HCT116 (cell line): ENCODE results near the gene CAND2. TPM values are rescaled to one million over a fixed set of nuclear protein-coding genes. Genes with fewer than 3 reads are reported as not detected.

Experiments
- ATAC-seq: fragments of 200-7000 bp; cut with Tn5 transposase; 2 replicates; pipeline ENCODE4 v1.9.1; 2020; ENCODE audit warnings: mild to moderate bottlenecking, moderate library complexity
- Bru-seq: library from RNA; stranded (reverse); fragments of 400-500 nt; gene quantifications from one replicate; lab custom pipeline; 2021; lab: Mats Ljungman, UMichigan
- BruChase-seq, 2 experiments: library from RNA; stranded (reverse); fragments of 400-500 nt; gene quantifications; one replicate each; lab custom pipeline; 2021; lab: Mats Ljungman, UMichigan
- BruUV-seq: library from RNA; stranded (reverse); fragments of 400-500 nt; replicated peaks from 2 replicates; lab custom pipeline; 2021; lab: Mats Ljungman, UMichigan
- CTCF ChIA-PET: fragments of 300-600 bp; sonication (Branson Sonifier 250); formaldehyde crosslinking; loops from one replicate; lab custom pipeline; 2021; ENCODE audit warnings: antibody characterized with exemption; lab: Charles Lee
- POLR2A ChIA-PET: fragments of 300-600, 350-600 bp; sonication (Branson Sonifier 250); formaldehyde crosslinking; loops from one replicate; lab custom pipeline; 2021; ENCODE audit warnings: antibody characterized with exemption; lab: Charles Lee
- RAD21 ChIA-PET, 2 experiments: fragments of 300-600 bp; sonication (Branson Sonifier 250); formaldehyde crosslinking; loops; one replicate each; lab custom pipeline; 2023; ENCODE audit warnings: low total read pairs in 2 of 2; ENCODE audit not compliant: uncharacterized antibody in 2 of 2, unreplicated experiment in 2 of 2, low non-redundant PET in 1 of 2; lab: Charles Lee
- DNase-seq: peaks from one replicate; pipeline ENCODE4 v3.0.0-alpha.2; 2010; ENCODE audit warnings: low read depth, low spot score
- H2AFZ ChIP-seq: fragments of 200-600 bp; shearing (Covaris generic), sonication (generic); 2 replicates; pipeline ENCODE4 v1.6.1; 2017; ENCODE audit warnings: low read depth, mixed run types, mixed read lengths, antibody characterized with exemption, low read length; ENCODE audit not compliant: poor library complexity, severe bottlenecking
- H3K27ac ChIP-seq: 2 replicates; pipeline ENCODE4 v1.5.1; 2012; ENCODE audit warnings: low read depth, low read length
- H3K27me3 ChIP-seq: fragments of 200-600 bp; sonication (generic); 2 replicates; pipeline ENCODE4 v1.6.1; 2016; ENCODE audit warnings: mixed run types, low read length, mixed read lengths; ENCODE audit not compliant: insufficient read depth
- H3K36me3 ChIP-seq, 2 experiments: fragments of 200-500 bp in 1 of 2; fragments of 200-600 bp in 1 of 2; sonication (Bioruptor generic) in 1 of 2; sonication (generic) in 1 of 2; 2 replicates each; pipeline versions ENCODE4 v1.5.1 to v1.6.1; 2014 to 2016; ENCODE audit warnings: low read length in 2 of 2, inconsistent platforms in 1 of 2, mixed read lengths in 1 of 2, mixed run types in 1 of 2; ENCODE audit not compliant: insufficient read depth in 2 of 2, control insufficient read depth in 1 of 2
- H3K4me1 ChIP-seq, 2 experiments: fragments of 200-600 bp in 1 of 2; sonication (generic) in 1 of 2; 2 replicates each; pipeline versions ENCODE4 v1.5.1 to v1.6.1; 2012 to 2017; ENCODE audit warnings: low read length in 2 of 2, inconsistent platforms in 1 of 2, mild to moderate bottlenecking in 1 of 2, mixed read lengths in 1 of 2, mixed run types in 1 of 2, moderate library complexity in 1 of 2; ENCODE audit not compliant: insufficient read depth in 2 of 2, control insufficient read depth in 1 of 2
- H3K4me2 ChIP-seq: fragments of 200-600 bp; sonication (generic); 2 replicates; pipeline ENCODE4 v1.6.1; 2017; ENCODE audit warnings: mixed run types, low read length, mixed read lengths
- H3K4me3 ChIP-seq, 2 experiments: fragments of 200-600 bp in 1 of 2; sonication (generic) in 1 of 2; replicated peaks in 1 of 2; 2 replicates each; pipeline ENCODE4 v1.5.1; 2011 to 2016; ENCODE audit warnings: low read length in 2 of 2, control low read depth in 1 of 2, low read depth in 1 of 2, mild to moderate bottlenecking in 1 of 2, mixed read lengths in 1 of 2, mixed run types in 1 of 2
- H3K79me2 ChIP-seq: fragments of 200-600 bp; sonication (generic); 2 replicates; pipeline ENCODE4 v1.6.1; 2017; ENCODE audit warnings: mild to moderate bottlenecking, mixed run types, low read length, moderate library complexity, mixed read lengths; ENCODE audit not compliant: insufficient read depth
- H3K9ac ChIP-seq: fragments of 200-600 bp; sonication (generic); 2 replicates; pipeline ENCODE4 v1.6.1; 2016; ENCODE audit warnings: low read length, mixed read lengths
- H3K9me2 ChIP-seq: fragments of 200-600 bp; sonication (generic), shearing (Covaris generic); 2 replicates; pipeline ENCODE4 v1.6.1; 2017; ENCODE audit warnings: mixed run types, mild to moderate bottlenecking, moderate library complexity; ENCODE audit not compliant: insufficient read depth
- H3K9me3 ChIP-seq, 2 experiments: fragments of 200-500 bp in 1 of 2; fragments of 200-600 bp in 1 of 2; sonication (Bioruptor generic) in 1 of 2; sonication (generic) in 1 of 2; 2 replicates each; pipeline ENCODE4 v1.6.1; 2014 to 2017; ENCODE audit warnings: low read length in 2 of 2, mixed read lengths in 2 of 2, inconsistent platforms in 1 of 2, low read depth in 1 of 2, mild to moderate bottlenecking in 1 of 2, mixed run types in 1 of 2, moderate library complexity in 1 of 2; ENCODE audit not compliant: control insufficient read depth in 1 of 2, insufficient read depth in 1 of 2
- H4K20me1 ChIP-seq: fragments of 200-600 bp; sonication (generic), shearing (Covaris generic); 2 replicates; pipeline ENCODE4 v1.6.1; 2017; ENCODE audit warnings: mixed run types, mild to moderate bottlenecking, moderate library complexity; ENCODE audit not compliant: insufficient read depth
- ATF3 ChIP-seq: IDR thresholded peaks from 2 replicates; pipeline ENCODE4 v1.6.1; 2012
- CBX3 ChIP-seq: IDR thresholded peaks from 2 replicates; pipeline ENCODE4 v1.6.1; 2012; ENCODE audit warnings: low read depth
- EGR1 ChIP-seq: IDR thresholded peaks from 2 replicates; pipeline ENCODE4 v1.6.1; 2012; ENCODE audit warnings: low read depth
- ELF1 ChIP-seq: IDR thresholded peaks from 2 replicates; pipeline ENCODE4 v1.6.1; 2012; ENCODE audit warnings: low read depth, borderline replicate concordance
- EZH2 ChIP-seq: fragments of 200-600 bp; sonication (generic); IDR thresholded peaks from 2 replicates; pipeline ENCODE4 v1.6.1; 2017; ENCODE audit warnings: antibody characterized with exemption, mixed run types
- EZH2phosphoT487 ChIP-seq: fragments of 200-600 bp; IDR thresholded peaks from 2 replicates; pipeline ENCODE4 v1.6.1; 2018; ENCODE audit warnings: antibody characterized with exemption, borderline replicate concordance
- JUND ChIP-seq: IDR thresholded peaks from 2 replicates; pipeline ENCODE4 v1.6.1; 2012
- MAX ChIP-seq: IDR thresholded peaks from 2 replicates; pipeline ENCODE4 v1.6.1; 2012
- POLR2A ChIP-seq: IDR thresholded peaks from 2 replicates; pipeline ENCODE4 v1.7.0; 2011; ENCODE audit warnings: borderline replicate concordance; ENCODE audit not compliant: insufficient read depth, insufficient read length; ENCODE audit errors: extremely low read depth
- REST ChIP-seq: IDR thresholded peaks from 2 replicates; pipeline ENCODE4 v1.6.1; 2012; ENCODE audit warnings: low read depth
- SP1 ChIP-seq: IDR thresholded peaks from 2 replicates; pipeline ENCODE4 v1.6.1; 2012; ENCODE audit warnings: low read depth
- TCF7L2 ChIP-seq: IDR thresholded peaks from 2 replicates; pipeline ENCODE4 v1.7.0; 2011; ENCODE audit warnings: borderline replicate concordance, inconsistent platforms; ENCODE audit not compliant: insufficient read depth, insufficient read length; ENCODE audit errors: extremely low read depth
- YY1 ChIP-seq: IDR thresholded peaks from 2 replicates; pipeline ENCODE4 v1.6.1; 2011; ENCODE audit warnings: low read length, low read depth, moderate library complexity, mild to moderate bottlenecking; ENCODE audit not compliant: insufficient replicate concordance; ENCODE audit errors: extremely low read depth
- intact Hi-C: fragments of 100-400 bp; cut with micrococcal nuclease; formaldehyde crosslinking; loops from 2 replicates; pipeline ENCODE4 v1.10.0; 2022
- long read RNA-seq: library from polyadenylated mRNA; unstranded; transcript quantifications from one replicate; pipeline ENCODE4 v2.0.0, GENCODE V29; 2021; ENCODE audit not compliant: unreplicated experiment
- polyA plus RNA-seq: library from polyadenylated mRNA; unstranded; fragments of >200 nt; gene quantifications from 2 replicates; pipeline ENCODE4 v1.2.1, GENCODE V29; 2012; ENCODE audit warnings: missing spikeins
- total RNA-seq: library from RNA; stranded (reverse); gene quantifications from one replicate; pipeline ENCODE4 v1.2.1, GENCODE V29; 2021; ENCODE audit not compliant: unreplicated experiment
- TF ChIP-seq, protein P1 (sequence below), 3 experiments: fragments of 200-600 bp in 1 of 3; sonication (generic) in 1 of 3; IDR thresholded peaks in 2 of 3; conservative IDR thresholded peaks in 1 of 3; 2 replicates each; pipeline ENCODE4 v1.5.1; 2012 to 2017; ENCODE audit warnings: low read depth in 2 of 3, low read length in 2 of 3, antibody characterized with exemption in 1 of 3, borderline replicate concordance in 1 of 3, control low read depth in 1 of 3, mild to moderate bottlenecking in 1 of 3, mixed read lengths in 1 of 3, mixed run types in 1 of 3, moderate library complexity in 1 of 3; ENCODE audit not compliant: insufficient read depth in 1 of 3

Gene CAND2
- total RNA-seq (not detected), Bru-seq, nascent RNA (percentile 12 among the genes with signal in this experiment), BruChase-seq, experiment 1, labeled RNA remaining after a 6-hour chase (percentile 11 among the genes with signal in this experiment), BruChase-seq, experiment 2, labeled RNA remaining after a 2-hour chase (percentile 9 among the genes with signal in this experiment)
- polyA plus RNA-seq: 0.06 and 0.16 TPM in 2 replicates
- long read RNA-seq: 0 reads

DNA sequence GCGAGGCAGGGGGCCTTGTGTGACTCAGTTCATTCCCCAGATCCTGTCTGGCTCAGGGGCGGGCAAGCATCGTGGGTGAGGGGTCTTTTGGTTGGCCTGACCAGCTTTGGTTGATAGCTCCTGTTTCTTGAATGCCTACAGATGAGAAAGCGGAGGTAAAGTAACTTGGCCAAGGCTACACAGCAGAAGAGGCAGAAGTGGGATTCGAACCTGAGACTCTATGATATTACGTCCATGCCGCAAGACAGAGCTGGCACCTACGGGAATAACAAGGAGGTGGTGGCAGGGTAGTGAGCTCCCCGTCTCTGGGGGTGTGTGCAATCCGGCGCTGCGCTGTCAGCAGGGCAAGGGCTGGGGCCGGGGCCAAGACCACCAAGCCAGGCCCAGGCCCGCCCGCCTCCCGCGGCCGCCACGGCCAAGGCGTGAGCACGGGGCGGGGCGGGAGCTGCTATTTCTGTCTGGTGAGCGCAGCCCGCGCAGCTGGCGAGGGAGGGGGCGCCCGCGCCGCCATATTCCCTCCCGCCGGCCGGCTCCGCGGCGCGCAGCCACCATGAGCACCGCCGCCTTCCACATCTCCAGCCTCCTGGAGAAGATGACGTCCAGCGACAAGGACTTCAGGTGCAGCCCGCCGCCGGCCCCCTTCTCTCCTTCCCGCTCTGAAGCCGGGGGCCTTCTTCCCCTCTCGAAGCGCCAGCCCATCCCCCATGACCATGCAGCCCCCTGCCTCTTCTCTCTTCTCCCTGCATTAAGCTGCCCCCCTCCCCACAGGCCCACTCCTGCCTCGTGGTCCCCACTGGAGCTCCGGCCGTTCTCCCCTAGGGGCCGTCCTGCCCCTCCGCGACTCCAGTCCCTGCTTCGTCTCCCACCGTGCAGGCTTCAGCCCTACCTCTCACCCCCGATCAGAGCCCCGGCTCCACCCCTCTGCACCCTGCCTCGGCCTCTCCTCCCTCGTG is at the start of gene CAND2:
Gene CAND2 (plus strand): TSS at position 510 of the 953 bp plus-strand sequence. CDS start 41 bp downstream, at position 551.
- ChIA-PET POLR2A (no interaction called here), RAD21 (no interaction called here), CTCF (no interaction called here)
- H3K4me1 ChIP-seq: no peaks in the 10 kb centered on the region
- no peak within 1 kb of the TSS for H3K4me2 ChIP-seq
- no peaks in the 10 kb centered on the region for H3K36me3 ChIP-seq
- intact Hi-C loops: no loop called here
- H3K9me3 ChIP-seq: no peaks in the 10 kb centered on the region
- ATAC-seq: no peak
- no peak within 1 kb of the TSS for H2AFZ ChIP-seq
- H3K9ac ChIP-seq: no peak within 1 kb of the TSS
- BruUV-seq: no TSS peak
- DNase-seq: no peak
- H4K20me1 ChIP-seq: no peaks in the 10 kb centered on the region
- H3K4me3 ChIP-seq: no peak within 1 kb of the TSS
- TF ChIP-seq CBX3: no peak
- no peak for TF ChIP-seq POLR2A
- TF ChIP-seq MAX: no peak
- no peak for TF ChIP-seq ELF1
- TF ChIP-seq YY1: no peak
- no peak for TF ChIP-seq EGR1
- no peak for TF ChIP-seq JUND
- TF ChIP-seq, protein P1, sequence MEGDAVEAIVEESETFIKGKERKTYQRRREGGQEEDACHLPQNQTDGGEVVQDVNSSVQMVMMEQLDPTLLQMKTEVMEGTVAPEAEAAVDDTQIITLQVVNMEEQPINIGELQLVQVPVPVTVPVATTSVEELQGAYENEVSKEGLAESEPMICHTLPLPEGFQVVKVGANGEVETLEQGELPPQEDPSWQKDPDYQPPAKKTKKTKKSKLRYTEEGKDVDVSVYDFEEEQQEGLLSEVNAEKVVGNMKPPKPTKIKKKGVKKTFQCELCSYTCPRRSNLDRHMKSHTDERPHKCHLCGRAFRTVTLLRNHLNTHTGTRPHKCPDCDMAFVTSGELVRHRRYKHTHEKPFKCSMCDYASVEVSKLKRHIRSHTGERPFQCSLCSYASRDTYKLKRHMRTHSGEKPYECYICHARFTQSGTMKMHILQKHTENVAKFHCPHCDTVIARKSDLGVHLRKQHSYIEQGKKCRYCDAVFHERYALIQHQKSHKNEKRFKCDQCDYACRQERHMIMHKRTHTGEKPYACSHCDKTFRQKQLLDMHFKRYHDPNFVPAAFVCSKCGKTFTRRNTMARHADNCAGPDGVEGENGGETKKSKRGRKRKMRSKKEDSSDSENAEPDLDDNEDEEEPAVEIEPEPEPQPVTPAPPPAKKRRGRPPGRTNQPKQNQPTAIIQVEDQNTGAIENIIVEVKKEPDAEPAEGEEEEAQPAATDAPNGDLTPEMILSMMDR (IDR thresholded peaks at IDR 0.05 in 2 of 3, conservative IDR thresholded peaks at IDR 0.05 in 1 of 3; ENCODE audit: borderline replicate concordance in 1 of 3, insufficient read depth in 1 of 3, low read depth in 2 of 3, low read length in 2 of 3): no peak
- TF ChIP-seq SP1: no peak
- no peak for TF ChIP-seq EZH2
- TF ChIP-seq ATF3: no peak
- no peak for TF ChIP-seq EZH2phosphoT487
- TF ChIP-seq TCF7L2: no peak
- TF ChIP-seq REST: no peak
- no peaks in the 10 kb centered on the region for H3K27me3 ChIP-seq
- no peaks in the 10 kb centered on the region for H3K9me2 ChIP-seq
- H3K79me2 ChIP-seq: no peaks in the 10 kb centered on the region
- H3K27ac ChIP-seq: no peak within 1 kb of the TSS
